MM.1S (cell line): Measurements from ENCODE around the gene COX6A1.

Source experiments
- CTCF ChIP-seq: fragments of 300-600 bp; sonication (generic); IDR thresholded peaks from 2 replicates; pipeline ENCODE4 v1.5.1; 2016; ENCODE audit warnings: antibody characterized with exemption, low read length, mixed read lengths
- EZH2 ChIP-seq: fragments of 300-600 bp; sonication (generic); optimal IDR thresholded peaks from 2 replicates; pipeline ENCODE3; 2017; ENCODE audit warnings: low read depth, mild to moderate bottlenecking, antibody characterized with exemption, low read length, mixed read lengths
- EZH2phosphoT487 ChIP-seq: fragments of 300-600 bp; sonication (generic); IDR thresholded peaks from 2 replicates; pipeline ENCODE4 v1.6.1; 2018; ENCODE audit warnings: antibody characterized with exemption, low read length

GRCh38 chr12:120473807-120474615 is 36.1 kb downstream of the COX6A1 start:
- no peak for TF ChIP-seq CTCF
- no peak for TF ChIP-seq EZH2phosphoT487
- no peak for TF ChIP-seq EZH2
